ENCODE measurements around the gene ATP5MC2. TPM values are rescaled to one million over a fixed set of nuclear protein-coding genes. Genes with fewer than 3 reads are reported as not detected.
"Not testable (repeated sequence)": the region's sequence is repeated elsewhere in the genome, so short reads cannot be mapped to it uniquely, and the experiment has no call there.

ATP5MC2 gene
- total RNA-seq, 1 donor from 2014 or later = 365 TPM

GRCh38 chr12:53695152-53696145 is 19.6 kb upstream of the ATP5MC2 start:
- DNase-seq (ENCODE audit: low spot score) = no peak
- intact Hi-C loops (cut with DNase I) = no loop called here

- no peak for DNase-seq (ENCODE audit: low spot score)
- intact Hi-C loops (cut with DNase I) = no loop called here
These were observed 18.9 kb upstream of the ATP5MC2 start for GRCh38 chr12:53694756-53695151.

GRCh38 chr12:53688134-53688533 is 12.3 kb upstream of the ATP5MC2 start:
- intact Hi-C loops (cut with DNase I) = no loop called here
- DNase-seq (ENCODE audit: low spot score) = no peak

DNA sequence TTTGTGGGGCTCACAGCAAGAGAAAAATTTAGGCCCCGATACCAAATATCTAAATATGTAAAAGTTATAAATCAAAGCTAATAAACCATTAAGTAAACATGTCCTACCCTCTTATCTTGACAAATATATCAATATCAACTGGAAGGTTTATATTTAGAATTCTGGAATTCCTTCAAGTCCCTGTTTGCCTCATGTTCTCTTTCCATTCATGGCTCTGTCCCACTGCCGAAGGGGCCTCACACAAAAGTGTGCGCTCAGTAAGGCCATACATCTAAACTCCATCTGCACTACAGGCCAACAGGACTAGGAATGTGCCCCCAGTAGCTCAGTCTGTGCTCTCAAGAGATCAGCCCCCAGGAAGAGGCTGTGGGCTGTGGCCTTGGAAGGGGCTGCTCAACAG is 10.6 kb upstream of the ATP5MC2 start:
- intact Hi-C loops (cut with DNase I) = no loop called here
- DNase-seq (ENCODE audit: low spot score) = no peak

DNA sequence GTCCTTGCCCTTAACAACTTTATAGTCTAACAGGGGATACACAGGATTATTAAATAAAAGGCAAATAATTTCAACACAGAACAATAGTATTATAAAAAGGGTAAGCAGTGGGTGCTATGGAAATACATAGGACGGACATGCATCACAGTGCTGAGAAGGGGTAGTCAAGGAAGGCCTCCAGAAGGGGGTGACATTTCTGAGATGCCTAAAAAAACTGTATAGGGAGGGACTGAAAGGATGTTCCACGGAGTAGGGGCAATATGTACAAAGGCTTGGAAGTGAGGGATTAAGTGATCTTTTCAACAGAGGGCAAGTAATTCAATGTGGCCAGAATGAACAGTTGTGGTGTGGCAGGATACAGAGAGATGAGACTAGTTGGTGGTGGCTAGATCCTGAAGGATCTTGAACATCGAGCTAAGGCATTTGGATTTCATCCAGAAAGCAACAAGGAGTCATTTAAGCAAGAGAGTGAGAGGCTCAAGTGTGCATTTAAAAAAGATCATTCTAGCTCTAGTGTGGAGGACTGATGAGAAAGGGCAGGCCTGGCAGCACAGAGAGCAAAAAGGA is 8.9 kb upstream of the ATP5MC2 start:
- intact Hi-C loops (cut with DNase I) = no loop called here

GRCh38 chr12:53683983-53684382 is 8.1 kb upstream of the ATP5MC2 start:
- intact Hi-C loops (cut with DNase I) = no loop called here

More for the DNA sequence above, 8.9 kb upstream of the ATP5MC2 start:
- DNase-seq (ENCODE audit: low spot score) = no peak

GRCh38 chr12:53683494-53683893 is 7.6 kb upstream of the ATP5MC2 start:
- DNase-seq (ENCODE audit: low spot score) = no peak
- intact Hi-C loops (cut with DNase I) = no loop called here

More at GRCh38 chr12:53683983-53684382, 8.1 kb upstream of the ATP5MC2 start:
- no peak for DNase-seq (ENCODE audit: low spot score)

DNA sequence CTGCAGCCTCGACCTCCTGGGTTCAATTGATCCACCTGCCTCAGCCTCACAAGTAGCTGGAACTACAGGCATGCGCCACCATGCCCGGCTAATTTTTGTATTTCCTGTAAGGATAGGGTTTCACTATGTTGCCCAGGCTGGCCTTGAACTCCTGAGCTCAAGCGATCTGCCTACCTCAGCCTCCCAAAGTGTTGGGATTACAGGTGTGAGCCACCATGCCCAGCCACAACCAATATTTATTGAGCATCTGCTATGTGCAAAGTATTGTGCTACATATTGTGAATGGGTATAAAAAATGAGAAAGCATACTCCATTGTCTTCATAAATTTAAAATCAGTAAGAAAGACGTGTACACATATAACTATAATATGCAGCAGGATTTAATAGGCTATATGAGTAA is 4.2 kb upstream of the ATP5MC2 start:
- intact Hi-C loops (cut with DNase I); DNase-seq (ENCODE audit: low spot score): not testable (repeated sequence)

- intact Hi-C loops (cut with DNase I) = no loop called here
- DNase-seq (ENCODE audit: low spot score) = no peak
These were observed 1.9 kb upstream of the ATP5MC2 start for GRCh38 chr12:53677800-53678148.

DNA sequence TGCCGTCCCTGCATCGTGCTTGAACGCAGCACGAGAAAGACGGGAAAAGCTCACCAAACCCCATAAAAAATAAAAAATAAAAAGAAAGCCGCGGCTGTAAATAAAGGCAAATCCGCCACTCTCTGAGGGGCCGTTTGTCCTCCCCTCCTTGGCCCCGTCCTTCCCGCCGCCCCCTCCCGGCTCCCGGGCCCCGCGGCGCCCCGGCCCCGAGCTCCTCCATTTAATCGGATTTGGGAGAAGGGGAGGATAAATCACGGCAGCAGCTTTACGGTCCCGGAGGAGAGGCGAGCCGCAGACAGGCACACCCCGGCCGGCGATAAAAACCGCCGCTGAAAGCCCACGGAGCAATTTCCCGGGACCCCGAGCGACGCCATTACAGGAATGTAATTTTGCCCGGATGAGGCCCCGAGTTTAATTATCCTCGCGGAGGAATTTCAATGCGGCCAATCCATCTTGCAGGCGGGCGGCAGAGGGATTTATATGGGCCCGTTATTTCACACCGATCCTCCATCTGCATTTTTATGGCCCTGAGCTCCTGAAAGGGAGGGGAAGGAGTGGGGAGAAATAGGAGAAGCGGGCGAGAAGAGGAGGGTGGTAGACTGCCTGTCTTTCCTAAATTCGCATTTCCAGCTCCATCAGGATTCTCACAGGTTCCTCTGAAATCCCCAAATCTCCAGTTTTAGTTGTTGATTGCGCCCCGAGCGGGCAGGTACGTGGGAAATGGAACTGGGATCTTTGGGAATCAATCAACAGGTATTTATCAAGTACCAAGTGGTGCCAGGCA is 1.3 kb upstream of the ATP5MC2 start:
- DNase-seq (ENCODE audit: low spot score) = no peak
- intact Hi-C loops (cut with DNase I) = no loop called here

- intact Hi-C loops (cut with DNase I) = loop anchor here (1.0 kb wide), 2 partner anchors 50 to 133 kb away; partner anchors contain the start of gene ATF7
- peak; percentile 77 for DNase-seq (ENCODE audit: low spot score)
These were observed 753 bp upstream of the ATP5MC2 start for GRCh38 chr12:53676656-53677015.

DNA sequence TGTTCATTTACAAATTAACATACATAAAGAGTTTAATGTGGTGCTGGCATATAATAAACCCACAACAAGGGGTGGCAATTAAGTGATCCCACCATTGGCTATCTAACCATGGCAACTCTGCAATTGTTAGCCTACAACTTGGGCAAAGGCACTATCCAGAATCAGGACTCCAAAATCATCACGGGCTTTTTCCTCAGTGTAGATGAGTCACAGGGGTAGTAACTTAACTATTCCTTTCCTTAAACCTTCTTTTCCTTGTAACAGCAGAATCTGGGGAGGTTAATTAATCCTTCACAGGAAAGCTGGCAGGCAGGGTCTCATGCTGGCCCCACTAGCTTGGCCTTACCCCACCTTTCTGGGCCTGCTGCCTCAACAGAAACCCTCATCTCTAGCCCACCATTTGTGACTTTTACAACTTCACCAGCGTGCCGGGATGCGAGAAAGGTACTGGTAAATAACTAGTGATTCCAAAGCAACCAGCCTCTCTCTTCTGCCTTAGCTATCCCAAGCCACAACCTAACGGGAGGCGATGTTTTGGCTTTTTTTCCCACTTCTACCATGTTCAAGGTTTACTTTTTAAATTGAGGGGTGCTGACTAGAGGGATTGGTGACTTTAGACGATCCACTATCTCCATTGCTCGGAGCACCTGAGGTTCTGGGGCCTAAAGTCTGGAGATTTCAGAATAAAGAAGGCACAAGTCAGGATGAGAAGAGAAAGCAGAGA is 744 bp downstream of the ATP5MC2 start:
- intact Hi-C loops (cut with DNase I) = no loop called here
- DNase-seq (ENCODE audit: low spot score) = no peak

DNA sequence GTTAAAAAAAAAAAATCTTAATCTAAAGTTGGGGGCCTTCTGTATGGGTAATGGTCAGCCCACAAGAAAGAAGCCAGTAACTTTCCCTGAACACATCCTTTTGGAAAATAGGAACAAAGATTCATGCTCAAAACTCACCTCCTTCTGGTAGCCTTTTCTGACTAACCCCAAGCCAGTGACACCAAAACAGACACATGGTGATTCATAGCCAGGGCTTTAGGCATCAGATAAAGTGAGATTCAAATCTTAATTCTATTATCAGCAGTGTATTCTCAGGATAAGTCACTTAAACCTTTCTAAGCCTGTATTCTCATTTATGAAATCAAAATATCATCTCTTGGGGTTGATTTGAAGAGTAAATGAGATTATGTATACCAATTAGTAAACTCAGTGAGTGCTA is 4.9 kb downstream of the ATP5MC2 start:
- no peak for DNase-seq (ENCODE audit: low spot score)
- intact Hi-C loops (cut with DNase I) = no loop called here

GRCh38 chr12:53670308-53670707 is 5.6 kb downstream of the ATP5MC2 start:
- no peak for DNase-seq (ENCODE audit: low spot score)
- intact Hi-C loops (cut with DNase I) = no loop called here

DNA sequence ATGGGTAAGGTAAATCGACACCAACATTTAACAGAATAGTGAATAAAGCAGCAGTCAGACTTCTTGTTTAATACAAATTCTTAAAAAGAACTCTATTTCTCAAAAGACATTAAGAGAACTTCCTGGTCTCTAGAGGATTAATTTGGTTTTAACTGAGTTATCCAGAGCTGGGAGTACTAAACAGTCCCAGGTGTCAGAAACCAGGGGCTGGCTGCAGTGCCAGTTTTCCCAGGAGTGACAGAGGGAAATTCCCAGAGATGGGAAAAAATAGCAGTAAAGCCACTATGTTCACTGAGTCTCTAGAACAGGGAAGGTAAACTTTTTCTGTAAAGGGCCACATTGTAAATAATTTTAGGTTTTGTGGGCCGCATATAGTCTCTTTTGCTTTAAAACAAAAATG is 8.8 kb downstream of the ATP5MC2 start:
- DNase-seq (ENCODE audit: low spot score) = no peak
- intact Hi-C loops (cut with DNase I) = no loop called here

DNA sequence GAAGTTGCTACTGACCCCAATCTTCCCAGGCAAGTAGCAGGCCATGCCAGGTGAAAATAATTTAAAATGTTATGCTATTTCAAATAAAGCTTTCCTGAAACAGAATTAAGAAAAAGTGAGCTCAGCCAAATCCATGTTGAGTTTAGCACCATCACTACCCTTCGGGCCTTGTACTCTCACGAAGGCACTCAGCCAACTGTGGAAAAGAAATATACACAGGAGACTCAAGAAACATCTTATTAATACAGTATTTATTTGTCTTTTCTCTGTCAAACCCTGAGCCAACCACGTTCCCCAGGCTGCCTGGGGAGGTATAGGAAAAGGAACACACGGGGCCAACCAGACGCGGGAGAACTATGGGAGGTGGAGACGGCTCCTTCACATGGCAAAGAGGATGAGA is 10.9 kb downstream of the ATP5MC2 start:
- no peak for DNase-seq (ENCODE audit: low spot score)
- intact Hi-C loops (cut with DNase I) = no loop called here

DNA sequence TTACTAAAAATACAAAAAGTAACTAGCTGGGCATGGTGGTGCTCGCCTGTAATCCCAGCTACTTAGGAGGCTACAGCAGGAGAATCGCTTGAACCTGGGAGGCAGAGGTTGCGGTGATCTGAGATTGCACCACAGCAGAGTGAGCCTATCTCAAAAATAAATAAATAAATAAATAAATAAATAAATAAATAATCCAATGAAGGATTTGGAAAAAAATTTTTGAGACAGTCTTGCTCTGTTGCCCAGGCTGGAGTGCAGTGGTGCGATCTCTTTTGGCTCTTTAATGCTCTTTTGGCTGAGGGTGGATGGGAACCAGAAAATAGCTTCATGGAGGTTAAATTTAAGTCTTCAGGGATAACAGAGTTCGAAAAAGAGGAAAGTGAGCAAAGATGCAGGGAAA is 11.7 kb downstream of the ATP5MC2 start:
- intact Hi-C loops (cut with DNase I) = no loop called here
- no peak for DNase-seq (ENCODE audit: low spot score)

- intact Hi-C loops (cut with DNase I) = no loop called here
These were observed 15.8 kb downstream of the ATP5MC2 start for GRCh38 chr12:53660041-53660440.

GRCh38 chr12:53659571-53659981 is 16.3 kb downstream of the ATP5MC2 start:
- intact Hi-C loops (cut with DNase I) = loop anchor here (2.0 kb wide), 1 partner anchor 33 kb away; the partner anchor contains the start of gene ATF7
- no peak for DNase-seq (ENCODE audit: low spot score)

More at GRCh38 chr12:53660041-53660440, 15.8 kb downstream of the ATP5MC2 start:
- peak; percentile 77 for DNase-seq (ENCODE audit: low spot score)
